ENCODE data around the gene SLIT3. TPM values are rescaled to one million over a fixed set of nuclear protein-coding genes. Genes with fewer than 3 reads are reported as not detected.

The SLIT3 gene
- total and polyA plus RNA-seq, 2 experiments from 2014 or later: 0.59 to 0.71 TPM

GRCh38 chr5:169009123-169009522 lies 291.8 kb downstream of the SLIT3 start (continued):
- TF ChIP-seq ZNF462 (CRISPR knock-in tag; IDR thresholded peaks at IDR 0.05): no peak
- TF ChIP-seq EZH2phosphoT487 (IDR thresholded peaks at IDR 0.05; ENCODE audit: unreplicated experiment): no peak
- TF ChIP-seq STAT1 (IDR thresholded peaks at IDR 0.05; ENCODE audit: unreplicated experiment): no peak
- TF ChIP-seq ZNF114 (CRISPR knock-in tag; IDR thresholded peaks at IDR 0.05): no peak
- no peak for TF ChIP-seq CREB1 (CRISPR knock-in tag; IDR thresholded peaks at IDR 0.05; ENCODE audit: low read depth)

- no peak overlapping the region for H3K4me3 ChIP-seq
- H3K4me1 ChIP-seq (ENCODE audit: insufficient read depth): peaks cover 19% of the 10 kb centered on the region
- H3K27me3 ChIP-seq (ENCODE audit: insufficient read depth): no peaks in the 10 kb centered on the region
- no peaks in the 10 kb centered on the region for H4K20me1 ChIP-seq (replicated peaks; ENCODE audit: insufficient read depth)
- no peaks in the 10 kb centered on the region for H3K79me2 ChIP-seq (replicated peaks; ENCODE audit: insufficient read depth)
- ATAC-seq (no peak), DNase-seq (ENCODE audit: low spot score) (no peak)
- no peak overlapping the region for H3K4me2 ChIP-seq
- H3K27ac ChIP-seq (ENCODE audit: low read depth): no peak overlapping the region
- H3K36me3 Mint-ChIP-seq (ENCODE audit: low read depth): no peaks in the 10 kb centered on the region
- no peak overlapping the region for H2AFZ ChIP-seq
- H3K36me3 ChIP-seq (ENCODE audit: insufficient read depth): no peaks in the 10 kb centered on the region
- no peak overlapping the region for H3K4me3 Mint-ChIP-seq
- no peaks in the 10 kb centered on the region for H3F3A ChIP-seq (replicated peaks; ENCODE audit: low read depth)
- H3K27me3 Mint-ChIP-seq (ENCODE audit: insufficient read depth, low read depth, poor library complexity): peaks cover 8% of the 10 kb centered on the region
- H3K9me3 Mint-ChIP-seq: no peaks in the 10 kb centered on the region
- H3K9me2 ChIP-seq (ENCODE audit: insufficient read depth): no peaks in the 10 kb centered on the region
- no peak overlapping the region for H3K27ac Mint-ChIP-seq
- peaks cover 31% of the 10 kb centered on the region for H3K4me1 Mint-ChIP-seq
- TF ChIP-seq ETS1 (IDR thresholded peaks at IDR 0.05): no peak
- no peak for TF ChIP-seq EZH2phosphoT487 (IDR thresholded peaks at IDR 0.05; ENCODE audit: unreplicated experiment)
- no peak for TF ChIP-seq POLR2AphosphoS5 (IDR thresholded peaks at IDR 0.05; ENCODE audit: low read depth)
- TF ChIP-seq REST (IDR thresholded peaks at IDR 0.05; ENCODE audit: unreplicated experiment): no peak
- no peak for TF ChIP-seq CTCF (conservative IDR thresholded peaks at IDR 0.05; ENCODE audit: low read depth in 2 of 2)
- TF ChIP-seq JUNB (IDR thresholded peaks at IDR 0.05; ENCODE audit: unreplicated experiment): no peak
- TF ChIP-seq STAT1 (IDR thresholded peaks at IDR 0.05; ENCODE audit: unreplicated experiment): no peak
Measured at GRCh38 chr5:169006842-169007790, 293.8 kb downstream of the SLIT3 start.

Measured in GM23338 (cell line).